Activated naive CD4-positive, alpha-beta T cell (primary cell): Measurements from ENCODE around the gene SLC26A8.
"Not testable (repeated sequence)": the region's sequence is repeated elsewhere in the genome, so short reads cannot be mapped to it uniquely, and the experiment has no call there.

Source experiments
- DNase-seq, 4 experiments: peaks; one replicate each; lab custom pipeline; 2025; lab: John Stamatoyannopoulos, UW

The SLC26A8 gene

GRCh38 chr6:35941170-35941569, 83.3 kb downstream of the SLC26A8 start:
- DNase-seq = not testable (repeated sequence)

GRCh38 chr6:35940014-35940413, 84.4 kb downstream of the SLC26A8 start:
- not testable (repeated sequence) for DNase-seq

- DNase-seq = not testable (repeated sequence)
These were observed 85.2 kb downstream of the SLC26A8 start for GRCh38 chr6:35939259-35939658.

- no peak for DNase-seq
These were observed 87.6 kb downstream of the SLC26A8 start for GRCh38 chr6:35936681-35937359.

GRCh38 chr6:35935469-35935868, 89.0 kb downstream of the SLC26A8 start:
- DNase-seq = no peak

GRCh38 chr6:35933844-35934243, 90.6 kb downstream of the SLC26A8 start:
- DNase-seq = no peak

- not testable (repeated sequence) for DNase-seq
These were observed 92.6 kb downstream of the SLC26A8 start for GRCh38 chr6:35931873-35932272.

GRCh38 chr6:35931120-35931561, 93.3 kb downstream of the SLC26A8 start:
- no peak for DNase-seq

GRCh38 chr6:35929601-35930000, 94.8 kb downstream of the SLC26A8 start:
- DNase-seq = no peak

- no peak for DNase-seq
These were observed 97.8 kb downstream of the SLC26A8 start for GRCh38 chr6:35926509-35927215.

- DNase-seq = no peak
These were observed 98.5 kb downstream of the SLC26A8 start for GRCh38 chr6:35925961-35926360.

- DNase-seq = no peak
These were observed 100.3 kb downstream of the SLC26A8 start for GRCh38 chr6:35924146-35924545.

- no peak for DNase-seq
These were observed 102.3 kb downstream of the SLC26A8 start for GRCh38 chr6:35922139-35922554.

GRCh38 chr6:35920793-35921732, 103.4 kb downstream of the SLC26A8 start, which contains the start of gene SRPK1:
Gene SRPK1 (minus strand): TSS chr6:35921098. CDS start chr6:35921056, 42 bp downstream.
- peak; percentile 72 to 82 (median 73) for DNase-seq

GRCh38 chr6:35919827-35920751, 104.4 kb downstream of the SLC26A8 start:
- peak in 2 of 4 experiments; percentile 19 to 23 for DNase-seq

- DNase-seq = no peak
These were observed 105.2 kb downstream of the SLC26A8 start for GRCh38 chr6:35919085-35919826.

- DNase-seq = not testable (repeated sequence)
These were observed 107.5 kb downstream of the SLC26A8 start for GRCh38 chr6:35916893-35917292.

- no peak for DNase-seq
These were observed 108.4 kb downstream of the SLC26A8 start for GRCh38 chr6:35916056-35916455.

GRCh38 chr6:35914536-35914935, 109.9 kb downstream of the SLC26A8 start:
- no peak for DNase-seq
